Keratinocyte (primary cell): ENCODE measurements around the gene PRKCH.

Source experiments
- EZH2 ChIP-seq: IDR thresholded peaks from one replicate; pipeline ENCODE4 v1.6.1; 2012; ENCODE audit warnings: inconsistent platforms, mild to moderate bottlenecking, low read length, moderate library complexity
- TF ChIP-seq, protein P1 (sequence below), 3 experiments: IDR thresholded peaks in 1 of 3; conservative IDR thresholded peaks in 1 of 3; optimal IDR thresholded peaks in 1 of 3; 2 replicates in 2 of 3; 3 replicates in 1 of 3; pipeline versions ENCODE3 to v1.5.1; 2011; ENCODE audit warnings: low read length in 3 of 3, mild to moderate bottlenecking in 3 of 3, moderate library complexity in 2 of 3, control low read depth in 1 of 3, inconsistent platforms in 1 of 3; ENCODE audit not compliant: insufficient read depth in 2 of 3; ENCODE audit errors: extremely low read depth in 1 of 3

DNA sequence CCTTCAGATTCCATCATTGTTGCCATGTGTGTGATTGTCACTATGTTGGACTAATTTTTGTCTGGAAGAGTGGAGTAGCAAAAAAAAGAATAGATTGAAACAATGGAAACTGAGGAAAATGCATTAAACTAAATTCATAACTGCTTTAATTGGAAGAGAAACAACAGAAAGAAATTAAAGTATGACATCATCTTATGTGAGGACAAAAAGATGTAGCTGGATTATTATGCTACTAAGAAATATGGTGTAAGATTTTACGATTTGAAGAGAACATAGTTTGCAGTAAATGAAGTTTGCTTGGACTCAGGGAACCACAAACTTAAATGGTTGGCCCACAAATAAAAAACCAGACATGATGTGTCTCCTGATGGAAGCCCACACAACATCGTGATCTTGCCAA lies 76.8 kb downstream of the PRKCH start:
- TF ChIP-seq, protein P1, sequence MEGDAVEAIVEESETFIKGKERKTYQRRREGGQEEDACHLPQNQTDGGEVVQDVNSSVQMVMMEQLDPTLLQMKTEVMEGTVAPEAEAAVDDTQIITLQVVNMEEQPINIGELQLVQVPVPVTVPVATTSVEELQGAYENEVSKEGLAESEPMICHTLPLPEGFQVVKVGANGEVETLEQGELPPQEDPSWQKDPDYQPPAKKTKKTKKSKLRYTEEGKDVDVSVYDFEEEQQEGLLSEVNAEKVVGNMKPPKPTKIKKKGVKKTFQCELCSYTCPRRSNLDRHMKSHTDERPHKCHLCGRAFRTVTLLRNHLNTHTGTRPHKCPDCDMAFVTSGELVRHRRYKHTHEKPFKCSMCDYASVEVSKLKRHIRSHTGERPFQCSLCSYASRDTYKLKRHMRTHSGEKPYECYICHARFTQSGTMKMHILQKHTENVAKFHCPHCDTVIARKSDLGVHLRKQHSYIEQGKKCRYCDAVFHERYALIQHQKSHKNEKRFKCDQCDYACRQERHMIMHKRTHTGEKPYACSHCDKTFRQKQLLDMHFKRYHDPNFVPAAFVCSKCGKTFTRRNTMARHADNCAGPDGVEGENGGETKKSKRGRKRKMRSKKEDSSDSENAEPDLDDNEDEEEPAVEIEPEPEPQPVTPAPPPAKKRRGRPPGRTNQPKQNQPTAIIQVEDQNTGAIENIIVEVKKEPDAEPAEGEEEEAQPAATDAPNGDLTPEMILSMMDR (optimal IDR thresholded peaks at IDR 0.05 in 1 of 3, IDR thresholded peaks at IDR 0.05 in 1 of 3, conservative IDR thresholded peaks at IDR 0.05 in 1 of 3; ENCODE audit: extremely low read depth in 1 of 3, insufficient read depth in 2 of 3, low read length in 3 of 3), result no peak
- TF ChIP-seq EZH2, result no peak
